GM12878 (cell line): ENCODE measurements around the gene FAAP100. TPM values are rescaled to one million over a fixed set of nuclear protein-coding genes. Genes with fewer than 3 reads are reported as not detected.

ENCODE experiments used
- ATAC-seq: fragments of 200-7000 bp; cut with Tn5 transposase; 3 replicates; pipeline ENCODE4 v1.9.1; 2020; ENCODE audit warnings: mild to moderate bottlenecking, moderate library complexity
- BruUV-seq: library from RNA; stranded (reverse); fragments of 400-500 nt; replicated peaks from 2 replicates; lab custom pipeline; 2021; lab: Mats Ljungman, UMichigan
- CTCF ChIA-PET: fragments of 300-600 bp; sonication (Branson Sonifier 250); formaldehyde crosslinking; extraction: SDS; loops from one replicate; lab custom pipeline; 2021; ENCODE audit warnings: inconsistent platforms; lab: Yijun Ruan, JAX
- POLR2A ChIA-PET: fragments of 350-600 bp; formaldehyde crosslinking; extraction: SDS; loops from one replicate; lab custom pipeline; 2021; ENCODE audit warnings: inconsistent platforms; lab: Charles Lee
- RAD21 ChIA-PET: fragments of 300-600 bp; sonication (Branson Sonifier 250); formaldehyde crosslinking; loops from one replicate; lab custom pipeline; 2023; ENCODE audit warnings: antibody characterized with exemption; ENCODE audit not compliant: unreplicated experiment; lab: Charles Lee
- SMC1A ChIA-PET: fragments of 300-600 bp; sonication (Branson Sonifier 250); formaldehyde crosslinking; loops from one replicate; lab custom pipeline; 2023; ENCODE audit not compliant: unreplicated experiment, uncharacterized antibody; lab: Charles Lee
- DNase-seq: peaks from one replicate; pipeline ENCODE4 v3.0.0-alpha.2; 2011; ENCODE audit warnings: low read depth, low spot score
- FAIRE-seq: peaks from 3 replicates; lab custom pipeline; 2011; peaks lifted over from hg19 to GRCh38; lab: Jason Lieb, UNC
- H2AFZ ChIP-seq: 2 replicates; pipeline ENCODE4 v1.6.0; 2011; ENCODE audit warnings: low read depth, low read length, control low read depth; ENCODE audit not compliant: control insufficient read depth
- H3K27ac ChIP-seq: 2 replicates; pipeline ENCODE4 v1.5.1; 2011; ENCODE audit warnings: control low read depth; ENCODE audit not compliant: control insufficient read depth, insufficient read depth
- H3K27me3 ChIP-seq, 2 experiments: replicated peaks in 1 of 2; 2 replicates each; pipeline versions ENCODE4 v1.6.0 to v1.6.1; 2011; ENCODE audit warnings: low read length in 1 of 2; ENCODE audit not compliant: control insufficient read depth in 2 of 2, insufficient read depth in 2 of 2
- H3K36me3 ChIP-seq, 2 experiments: 2 replicates each; pipeline ENCODE4 v1.5.1; 2011; ENCODE audit warnings: low read length in 1 of 2; ENCODE audit not compliant: control insufficient read depth in 2 of 2, insufficient read depth in 2 of 2
- H3K4me1 ChIP-seq: 2 replicates; pipeline ENCODE4 v1.6.1; 2011; ENCODE audit warnings: mild to moderate bottlenecking, low read length, moderate library complexity, mixed read lengths; ENCODE audit not compliant: control insufficient read depth, insufficient read depth
- H3K4me2 ChIP-seq: 2 replicates; pipeline ENCODE4 v1.6.0; 2011; ENCODE audit warnings: control low read depth; ENCODE audit not compliant: control insufficient read depth, insufficient read depth
- H3K4me3 ChIP-seq: fragments of 200-600 bp; sonication (generic); 2 replicates; pipeline ENCODE4 v1.5.1; 2016
- H3K79me2 ChIP-seq: 2 replicates; pipeline ENCODE4 v1.6.0; 2011; ENCODE audit warnings: low read length; ENCODE audit not compliant: control insufficient read depth, insufficient read depth
- H3K9ac ChIP-seq: 2 replicates; pipeline ENCODE4 v1.8.0; 2011; ENCODE audit warnings: low read length, control low read depth, mixed read lengths; ENCODE audit not compliant: control insufficient read depth, insufficient read depth
- H3K9me3 ChIP-seq: replicated peaks from 3 replicates; pipeline ENCODE4 v1.5.1; 2011; ENCODE audit warnings: mild to moderate bottlenecking, low read length; ENCODE audit not compliant: control insufficient read depth, insufficient read depth
- H4K20me1 ChIP-seq: 2 replicates; pipeline ENCODE4 v1.6.0; 2011; ENCODE audit not compliant: control insufficient read depth, insufficient read depth
- ASH2L ChIP-seq: fragments of 300-600, 200-600 bp; sonication (generic); IDR thresholded peaks from 2 replicates; pipeline ENCODE4 v1.6.1; 2017; ENCODE audit warnings: low read depth, mild to moderate bottlenecking, borderline replicate concordance
- BACH1 ChIP-seq: fragments of 450-650 bp; IDR thresholded peaks from 2 replicates; pipeline ENCODE4 v1.6.1; 2017; ENCODE audit warnings: mild to moderate bottlenecking, borderline replicate concordance
- BCL11A ChIP-seq: IDR thresholded peaks from 2 replicates; pipeline ENCODE4 v1.6.1; 2011; ENCODE audit warnings: low read depth, low read length
- CHD1 ChIP-seq: IDR thresholded peaks from 2 replicates; pipeline ENCODE4 v1.6.1; 2012; ENCODE audit warnings: low read depth, low read length, improper control_type of control experiment
- DPF2 ChIP-seq: fragments of 450-650 bp; IDR thresholded peaks from 2 replicates; pipeline ENCODE4 v1.6.1; 2017; ENCODE audit warnings: mild to moderate bottlenecking
- MEF2A ChIP-seq: IDR thresholded peaks from 2 replicates; pipeline ENCODE4 v1.6.1; 2011; ENCODE audit warnings: low read depth, mild to moderate bottlenecking, low read length, moderate library complexity; ENCODE audit not compliant: insufficient read depth
- MXI1 ChIP-seq: fragments of 150-350 bp; IDR thresholded peaks from 2 replicates; pipeline ENCODE4 v1.6.1; 2011; ENCODE audit warnings: low read depth, mild to moderate bottlenecking, inconsistent platforms, low read length, improper control_type of control experiment
- NRF1 ChIP-seq: conservative IDR thresholded peaks from 2 replicates; pipeline ENCODE4 v1.6.1; 2011; ENCODE audit warnings: mild to moderate bottlenecking, low read depth, low read length, improper control_type of control experiment
- RB1 ChIP-seq: fragments of 450-650 bp; formaldehyde crosslinking; IDR thresholded peaks from 2 replicates; pipeline ENCODE4 v1.6.1; 2017; ENCODE audit warnings: mild to moderate bottlenecking, borderline replicate concordance
- RCOR1 ChIP-seq: conservative IDR thresholded peaks from 2 replicates; pipeline ENCODE4 v1.6.1; 2012; ENCODE audit warnings: low read depth, low read length, improper control_type of control experiment
- RUNX3 ChIP-seq: IDR thresholded peaks from 2 replicates; pipeline ENCODE4 v1.6.1; 2012; ENCODE audit warnings: low read length, inconsistent platforms
- SUPT20H ChIP-seq: IDR thresholded peaks from 2 replicates; pipeline ENCODE4 v1.6.1; 2011; ENCODE audit warnings: low read depth, mild to moderate bottlenecking, low read length, moderate library complexity, borderline replicate concordance; ENCODE audit not compliant: control insufficient read depth
- TAF1 ChIP-seq: IDR thresholded peaks from 2 replicates; pipeline ENCODE4 v1.6.1; 2011; ENCODE audit warnings: mild to moderate bottlenecking, low read depth, low read length, borderline replicate concordance
- ZSCAN29 ChIP-seq: fragments of 450-650 bp; IDR thresholded peaks from 2 replicates; pipeline ENCODE4 v1.6.1; 2017; ENCODE audit warnings: mild to moderate bottlenecking, moderate library complexity
- WGBS: methylation state at CpG from one replicate; pipeline ENCODE4 v1.1.6; 2016; ENCODE audit warnings: low lambda C conversion rate; ENCODE audit not compliant: insufficient replicate concordance, insufficient coverage; ENCODE audit errors: missing lambda C conversion rate; 5-methylcytosine and 5-hydroxymethylcytosine counted together
- in situ Hi-C: fragments of 300-500 bp; cut with MboI; formaldehyde crosslinking; loops from 9 replicates; pipeline ENCODE4 v1.14.3; 2018; ENCODE audit warnings: mixed read lengths
- intact Hi-C: fragments of 100-400 bp; cut with micrococcal nuclease; formaldehyde crosslinking; loops from one replicate; pipeline ENCODE4 v1.14.2; 2022; ENCODE audit not compliant: unreplicated experiment
- polyA plus RNA-seq, 11 experiments: library from polyadenylated mRNA; depleted of rRNA in 4 of 11; unstranded in 6 of 11; stranded (reverse) in 5 of 11; fragments of >200 nt; fragmentation: Nextera tagmentation in 4 of 11; fragmentation: Illumina TruSeq in 1 of 11; extraction: Ambion mirVana in 4 of 11; extraction: Trizol in 1 of 11; gene quantifications; 1 replicate in 1 of 11; 2 replicates in 10 of 11; pipeline versions ENCODE4 v1.2.1 to v1.2.3, GENCODE V29; 2011 to 2016; ENCODE audit warnings: inconsistent platforms in 2 of 11, missing spikeins in 2 of 11, low read depth in 1 of 11
- total RNA-seq, 4 experiments: library from RNA; depleted of rRNA in 3 of 4; stranded (reverse); fragments of >200 nt in 3 of 4; fragmentation: Illumina TruSeq in 1 of 4; extraction: Trizol in 1 of 4; gene quantifications; 2 replicates each; pipeline versions ENCODE4 v1.2.1 to v1.2.3, GENCODE V29; 2013 to 2021

The FAAP100 gene
- total and polyA plus RNA-seq, 10 of the 15 experiments (the other 5 are each of a cell fraction or from before 2014, with no cell fraction given) = 0.11 to 46.2 (median 17.1) TPM

- Histone ChIP-seq H2AFZ (no peak overlapping the region), H3K9ac (no peak overlapping the region), H3K4me1 (no peaks in the 10 kb centered on the region), H3K27me3 (no peaks in the 10 kb centered on the region), H3K4me3 (no peak overlapping the region), H3K36me3 (peaks cover 12 to 19% of the 10 kb centered on the region in 2 experiments), H4K20me1 (no peaks in the 10 kb centered on the region), H3K9me3 (no peaks in the 10 kb centered on the region), H3K27ac (no peak overlapping the region), H3K4me2 (no peak overlapping the region), H3K79me2 (no peaks in the 10 kb centered on the region)
- SMC1A ChIA-PET = interaction anchor here (0.7 kb wide), 1 partner anchor 25 kb away, joined by 3 read pairs; no protein-coding TSS in a partner anchor
- DNase-seq (no peak), FAIRE-seq (no peak), ATAC-seq (no peak)
- 94% methylated on average over 10 of the region's 11 CpGs for WGBS
- RAD21 ChIA-PET = no interaction called here
- CTCF ChIA-PET = no interaction called here
- no peak for TF ChIP-seq SUPT20H
- TF ChIP-seq RB1 = no peak
- no peak for TF ChIP-seq MXI1
- no peak for TF ChIP-seq TAF1
- TF ChIP-seq BCL11A = no peak
- no peak for TF ChIP-seq BACH1
- no peak for TF ChIP-seq RUNX3
- no peak for TF ChIP-seq DPF2
- TF ChIP-seq RCOR1 = no peak
- TF ChIP-seq MEF2A = no peak
- TF ChIP-seq NRF1 = no peak
- no peak for TF ChIP-seq CHD1
- TF ChIP-seq ASH2L = no peak
- TF ChIP-seq ZSCAN29 = no peak
- in situ Hi-C loops = no loop called here
- no TSS peak for BruUV-seq
- intact Hi-C loops = no loop called here
- POLR2A ChIA-PET = no interaction called here
Observed at GRCh38 chr17:81577278-81578000, 25.3 kb upstream of the FAAP100 start.
